ENCODE data around the gene SLC25A28.
A peak's percentile ranks its signal among the peaks of the same experiment; 100 is the strongest.

Gene SLC25A28, protein sequence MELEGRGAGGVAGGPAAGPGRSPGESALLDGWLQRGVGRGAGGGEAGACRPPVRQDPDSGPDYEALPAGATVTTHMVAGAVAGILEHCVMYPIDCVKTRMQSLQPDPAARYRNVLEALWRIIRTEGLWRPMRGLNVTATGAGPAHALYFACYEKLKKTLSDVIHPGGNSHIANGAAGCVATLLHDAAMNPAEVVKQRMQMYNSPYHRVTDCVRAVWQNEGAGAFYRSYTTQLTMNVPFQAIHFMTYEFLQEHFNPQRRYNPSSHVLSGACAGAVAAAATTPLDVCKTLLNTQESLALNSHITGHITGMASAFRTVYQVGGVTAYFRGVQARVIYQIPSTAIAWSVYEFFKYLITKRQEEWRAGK

DNA sequence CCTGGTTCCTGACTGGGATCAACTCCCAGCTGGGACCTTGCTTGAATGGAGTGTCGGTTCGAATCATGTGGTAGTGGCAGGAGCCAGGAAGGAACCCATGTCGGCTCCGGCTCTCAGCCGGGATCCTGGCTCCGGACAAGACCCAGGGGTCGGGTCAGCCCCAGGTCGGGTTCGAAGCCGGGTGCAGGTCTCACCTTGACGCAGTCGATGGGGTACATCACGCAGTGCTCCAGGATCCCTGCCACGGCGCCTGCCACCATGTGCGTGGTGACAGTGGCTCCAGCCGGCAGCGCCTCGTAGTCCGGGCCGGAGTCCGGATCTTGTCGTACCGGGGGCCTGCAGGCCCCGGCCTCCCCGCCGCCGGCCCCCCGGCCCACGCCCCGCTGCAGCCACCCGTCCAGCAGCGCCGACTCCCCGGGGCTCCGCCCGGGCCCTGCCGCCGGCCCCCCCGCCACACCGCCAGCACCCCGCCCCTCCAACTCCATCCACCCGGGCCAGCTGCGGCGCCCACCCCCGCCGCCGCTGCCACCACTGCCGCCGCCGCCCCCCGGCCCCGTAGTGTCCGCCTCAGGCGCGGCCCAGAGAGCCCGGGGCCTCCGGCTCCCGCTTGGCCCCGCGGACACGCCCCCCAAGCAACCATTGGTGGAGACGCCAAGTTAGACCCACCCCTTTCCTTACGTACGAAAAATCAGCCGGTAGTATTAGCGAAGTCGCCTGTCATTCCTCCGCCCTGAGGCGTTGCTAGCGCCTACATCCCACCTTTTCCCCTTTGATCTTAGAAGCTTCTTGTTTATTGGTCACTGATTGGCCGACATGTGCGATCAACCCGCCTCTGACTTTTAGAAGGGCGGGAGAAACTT, at the start of gene SLC25A28:
Gene SLC25A28, minus strand, starts transcription at position 589 of the 860 bp plus-strand sequence. Its CDS starts 104 bp downstream, at position 485.
- DNase-seq, result peak; percentile 84 to 98 (median 96)

DNA sequence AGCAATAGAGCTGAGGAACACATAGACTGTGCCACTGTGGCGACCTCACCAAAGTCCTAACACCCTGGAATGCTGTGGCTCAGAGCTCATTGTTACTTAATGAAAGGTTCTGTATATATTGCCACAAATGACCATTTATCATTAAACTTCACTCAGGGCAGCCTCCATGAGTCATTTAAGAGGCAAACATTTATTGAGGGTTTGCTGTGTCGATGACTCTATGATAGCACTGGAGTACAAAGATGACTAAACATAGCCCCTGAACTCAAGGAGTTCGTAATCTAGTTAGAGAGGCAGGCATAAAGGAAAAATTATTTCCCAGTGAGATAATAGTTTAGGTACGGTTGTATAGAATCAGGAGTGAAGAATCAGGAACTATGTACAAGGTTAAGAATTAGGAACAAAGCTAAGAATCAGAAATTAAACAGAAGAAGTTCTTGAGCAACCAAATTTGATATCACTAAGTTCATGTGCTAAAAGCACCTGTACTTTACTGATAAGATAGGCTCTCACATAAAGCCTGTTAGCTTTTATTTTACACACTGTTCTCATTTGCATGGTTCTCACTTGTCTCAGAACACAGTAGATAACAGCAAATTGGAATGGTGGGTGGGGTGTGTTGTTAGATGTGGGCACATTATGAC, 47.0 kb upstream of the SLC25A28 start:
- no peak for DNase-seq

DNA sequence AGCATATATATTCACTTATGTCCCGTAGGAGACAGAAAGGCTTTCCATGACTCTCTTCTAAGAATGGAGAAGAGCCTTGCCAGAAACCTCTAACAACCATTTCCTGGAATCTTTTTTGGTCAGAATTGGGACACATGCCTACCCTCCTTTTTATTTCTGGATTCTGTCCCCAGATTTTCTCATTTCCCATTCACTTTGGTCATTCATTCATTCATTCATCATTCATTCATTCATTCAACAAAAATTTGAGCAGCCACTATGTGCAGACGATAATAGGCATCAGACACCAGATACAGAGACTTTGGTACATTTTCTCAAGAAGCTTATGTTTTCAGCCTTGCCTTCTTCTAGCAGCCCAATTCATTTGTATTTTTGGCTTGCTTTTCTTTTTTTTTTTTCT, 45.1 kb upstream of the SLC25A28 start:
- no peak for DNase-seq

DNA sequence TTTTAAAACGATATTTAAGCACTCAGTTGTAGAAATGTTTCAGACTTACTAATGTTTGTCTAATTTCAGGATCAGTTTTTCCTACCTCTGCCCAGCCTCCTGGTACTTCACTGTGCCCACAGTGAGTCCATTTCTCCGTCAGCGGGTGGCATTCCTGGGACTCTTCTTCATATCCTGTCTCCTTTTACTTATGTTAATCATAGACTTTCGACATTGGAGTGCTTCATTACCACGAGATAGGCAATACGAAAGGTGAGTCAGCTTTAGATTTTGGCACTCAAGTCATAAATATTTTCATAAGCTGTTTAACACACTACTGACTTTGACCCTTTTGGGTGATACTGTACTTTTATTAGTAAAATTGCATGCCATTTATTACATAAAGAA, 41.1 kb upstream of the SLC25A28 start:
- no peak for DNase-seq

DNA sequence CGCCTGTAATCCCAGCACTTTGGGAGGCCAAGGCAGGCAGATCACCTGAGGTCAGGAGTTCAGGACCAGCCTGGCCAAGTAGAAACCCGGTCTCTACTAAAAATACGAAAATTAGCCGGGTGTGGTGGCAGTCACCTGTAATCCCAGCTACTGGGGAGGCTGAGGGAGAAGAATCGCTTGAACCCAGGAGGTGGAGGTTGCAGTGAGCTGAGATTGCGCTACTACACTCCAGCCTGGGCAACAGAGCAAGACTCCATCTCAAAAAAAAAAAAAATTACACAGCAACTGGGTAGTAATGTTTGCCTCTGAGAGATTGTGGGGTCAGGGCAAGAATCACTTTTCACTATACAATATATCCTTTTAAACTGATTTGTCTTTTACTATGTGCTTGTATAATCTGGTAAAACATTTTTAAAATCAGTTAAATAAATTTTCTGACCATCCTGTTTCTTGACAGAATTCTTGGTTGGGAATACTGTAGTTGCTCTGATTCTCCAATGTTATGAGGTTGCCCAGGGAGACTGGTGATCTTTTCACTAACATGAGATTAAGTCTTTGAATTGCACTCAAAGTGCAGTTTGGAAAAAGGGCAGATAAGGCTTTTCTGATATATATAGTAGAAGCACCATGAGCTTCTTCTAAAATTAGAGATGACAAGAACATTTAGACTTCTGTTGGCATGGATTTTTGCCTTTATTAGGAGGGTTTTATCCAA, 40.6 kb upstream of the SLC25A28 start:
- no peak for DNase-seq

DNA sequence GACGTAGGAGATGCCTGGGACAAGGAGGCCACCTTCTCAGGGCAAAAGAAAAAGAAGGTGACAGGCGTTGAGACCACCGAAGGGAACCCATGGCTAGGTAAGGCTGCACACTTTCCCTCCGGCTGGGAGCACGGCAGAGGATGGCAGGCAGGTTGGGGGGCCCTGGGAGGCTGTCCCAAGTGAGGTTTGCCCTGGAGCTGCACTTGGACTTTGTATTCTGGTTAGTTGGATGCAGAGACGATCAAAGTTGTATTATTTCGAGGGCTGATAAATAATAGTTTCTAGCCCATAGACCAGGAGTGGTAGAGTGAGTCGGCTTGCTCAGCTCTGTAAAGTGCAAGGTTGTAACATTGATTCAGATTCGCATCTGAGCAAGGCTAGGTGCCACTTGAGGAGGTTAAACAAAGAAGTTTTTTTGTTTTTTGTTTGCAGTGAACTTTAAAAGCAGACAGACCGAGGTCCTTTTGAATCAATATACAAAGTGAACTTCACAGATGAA, 39.7 kb upstream of the SLC25A28 start:
- DNase-seq, result peak in 2 of 6 experiments; percentile 7 to 20

DNA sequence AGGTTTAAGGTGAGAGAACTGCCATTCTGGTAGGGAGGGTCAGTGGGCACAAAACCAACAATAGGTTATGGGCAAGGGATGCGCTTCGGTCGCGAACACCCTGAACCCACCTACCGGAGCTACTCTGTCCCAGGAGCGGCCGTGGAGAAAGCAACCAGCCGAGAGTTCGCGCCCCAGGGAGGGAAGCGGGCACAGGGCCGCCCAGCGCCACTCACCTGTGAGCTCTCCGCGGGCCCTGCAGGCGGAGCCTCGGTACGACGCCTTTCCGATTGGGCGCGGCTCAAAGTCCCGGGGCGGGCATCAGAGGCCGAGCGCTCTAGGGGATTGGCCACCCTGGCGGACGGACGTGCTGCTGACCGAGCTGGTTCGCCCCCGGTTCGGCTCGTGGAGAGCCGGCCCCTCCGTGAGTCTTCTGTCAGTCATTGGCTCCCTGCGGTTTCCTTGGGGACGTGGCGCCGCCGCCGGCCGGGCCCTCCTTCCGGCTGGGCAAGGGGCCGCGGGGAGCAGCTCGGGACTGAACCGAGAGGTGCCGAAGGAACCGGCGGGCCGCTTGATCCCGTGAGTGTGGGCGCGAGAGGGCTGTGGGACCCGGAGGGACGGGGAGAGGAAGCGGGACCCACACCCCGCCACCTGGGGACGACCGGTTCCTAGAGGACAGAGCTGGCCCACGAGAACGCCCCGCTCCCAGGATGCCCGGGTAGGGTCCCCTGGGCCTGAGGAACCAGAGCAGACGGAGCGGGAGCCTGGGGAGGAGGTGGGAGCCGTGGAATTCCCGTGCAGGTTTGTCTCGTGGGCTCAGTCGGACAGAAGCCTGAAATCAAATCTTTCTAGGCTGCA, 39.0 kb upstream of the SLC25A28 start, which contains the start of gene ENTPD7:
Gene ENTPD7, plus strand, starts transcription at position 479 of the 837 bp plus-strand sequence. CDS start 448 bp downstream, outside the sequence.
- peak; percentile 64 to 82 (median 74) for DNase-seq

DNA sequence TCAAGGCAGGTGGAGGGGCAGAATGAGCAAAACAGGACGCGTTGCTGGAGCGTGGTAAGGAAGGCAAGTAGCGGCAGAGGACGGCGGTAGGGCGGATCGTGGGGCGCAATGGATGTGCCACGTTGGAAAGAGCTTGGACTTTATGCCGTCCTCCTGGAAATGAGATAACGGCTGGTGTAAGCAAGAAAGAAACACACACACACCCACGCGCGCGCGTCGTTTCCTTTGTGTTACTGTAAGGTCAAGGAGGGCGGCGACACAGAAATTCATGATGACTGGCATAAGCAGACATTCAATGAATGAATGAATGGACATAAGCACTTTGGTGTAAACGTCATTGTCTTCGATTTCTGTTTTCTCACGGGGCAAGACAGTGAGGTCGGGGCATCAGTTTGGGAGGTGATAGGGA, 38.4 kb upstream of the SLC25A28 start:
- DNase-seq, result peak in 4 of 6 experiments; percentile 6 to 36 (median 18)

DNA sequence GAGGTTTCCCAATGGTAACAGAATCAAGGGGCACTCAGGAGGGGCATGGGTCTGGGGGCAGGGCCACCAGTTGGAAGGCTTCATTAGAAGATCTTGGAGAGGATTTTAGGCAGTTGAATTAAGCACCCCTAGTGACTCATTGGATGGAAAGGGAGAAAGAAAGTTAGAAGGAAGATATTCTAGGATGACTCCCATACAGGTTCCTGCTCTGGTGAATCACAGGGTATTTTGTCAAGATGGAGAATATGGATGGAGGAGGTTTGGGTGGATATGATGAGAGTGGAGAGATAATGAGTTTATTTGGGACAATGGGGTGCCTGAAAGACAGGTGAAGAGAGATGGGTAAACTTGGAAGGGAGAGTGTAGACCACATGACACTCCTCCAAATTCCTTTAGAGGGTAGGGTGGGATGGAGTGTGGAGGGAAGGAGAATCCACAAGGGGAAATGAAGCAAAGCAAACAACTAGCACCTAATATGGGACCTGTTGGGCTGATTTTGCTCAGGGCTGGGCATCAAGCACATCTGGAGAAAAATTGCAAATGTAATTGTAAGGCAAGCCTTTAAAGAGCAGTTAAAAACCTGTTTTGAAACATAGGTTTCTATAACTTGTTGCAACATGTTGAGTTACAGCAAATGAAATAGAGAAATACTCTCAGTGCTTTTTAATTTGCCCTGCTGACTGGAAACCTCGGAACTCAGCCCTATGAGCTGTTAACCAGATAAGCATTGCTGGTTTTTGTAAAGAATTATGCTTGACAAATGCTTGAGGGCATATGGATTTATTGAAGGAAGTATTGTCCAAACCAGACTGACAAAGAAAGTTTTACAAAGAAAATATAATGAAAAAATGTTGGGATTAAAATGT, 36.2 kb upstream of the SLC25A28 start:
- DNase-seq, result no peak

DNA sequence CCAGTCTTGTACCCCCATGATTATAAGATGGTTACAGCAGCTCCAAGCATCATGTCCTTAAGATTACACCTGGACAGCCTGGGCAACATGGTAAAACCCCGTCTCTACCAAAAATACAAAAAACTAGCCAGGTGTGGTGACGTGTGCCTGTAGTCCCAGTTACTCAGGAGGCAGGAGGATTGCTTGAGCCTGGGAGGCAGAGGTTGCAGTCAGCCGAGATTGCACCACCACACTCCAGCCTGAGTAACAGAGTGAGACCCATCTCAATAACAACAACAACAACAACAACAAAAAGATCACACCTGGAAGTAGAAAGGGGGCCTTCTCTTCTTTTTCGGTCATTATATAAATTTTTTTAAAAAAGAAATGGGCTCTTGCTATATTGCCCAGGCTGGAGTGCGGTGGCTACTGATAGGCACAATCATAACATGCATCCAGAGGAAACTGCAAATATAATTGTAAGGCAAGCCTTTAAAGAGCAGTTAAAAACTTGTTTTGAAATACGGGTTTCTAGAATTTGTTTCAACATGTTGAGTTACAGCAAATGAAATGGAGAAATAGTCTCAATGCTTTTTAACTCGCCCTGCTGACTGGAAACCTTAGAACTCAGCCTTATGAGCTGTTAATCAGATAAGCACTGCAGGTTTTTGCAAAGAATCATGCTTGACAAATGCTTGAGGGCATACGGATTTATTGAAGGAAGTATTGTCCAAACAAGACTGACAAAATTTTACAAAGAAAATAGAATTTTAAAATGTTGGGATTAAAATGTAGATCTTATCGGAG, 34.3 kb upstream of the SLC25A28 start:
- DNase-seq, result no peak

DNA sequence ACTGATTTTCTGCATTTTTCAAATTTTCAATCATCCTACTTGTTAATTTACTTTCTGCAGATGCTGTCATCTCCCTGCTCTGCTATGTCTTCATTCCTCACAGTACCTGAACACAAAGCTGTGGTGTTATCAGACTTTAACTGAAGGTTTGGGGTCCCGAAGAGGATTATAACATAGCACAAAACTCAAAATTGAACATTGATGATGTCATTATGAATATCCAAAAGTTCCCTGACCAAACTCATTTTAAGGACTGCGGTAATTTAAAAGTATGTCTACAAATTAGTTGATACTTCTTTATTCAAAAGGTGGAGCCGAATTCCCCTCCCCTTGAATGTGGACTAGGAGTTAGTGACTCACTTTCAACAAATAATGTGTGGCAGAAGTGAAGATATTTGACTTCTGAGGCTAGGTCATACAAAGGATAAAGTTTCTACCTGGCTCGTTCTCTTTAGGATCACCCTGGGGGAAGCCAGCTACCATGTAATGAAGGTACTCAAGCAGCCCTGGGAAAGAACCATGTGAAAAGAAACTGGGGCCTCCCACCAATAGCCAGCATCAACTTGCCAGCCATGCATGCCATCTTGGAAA, 32.7 kb upstream of the SLC25A28 start:
- no peak for DNase-seq

DNA sequence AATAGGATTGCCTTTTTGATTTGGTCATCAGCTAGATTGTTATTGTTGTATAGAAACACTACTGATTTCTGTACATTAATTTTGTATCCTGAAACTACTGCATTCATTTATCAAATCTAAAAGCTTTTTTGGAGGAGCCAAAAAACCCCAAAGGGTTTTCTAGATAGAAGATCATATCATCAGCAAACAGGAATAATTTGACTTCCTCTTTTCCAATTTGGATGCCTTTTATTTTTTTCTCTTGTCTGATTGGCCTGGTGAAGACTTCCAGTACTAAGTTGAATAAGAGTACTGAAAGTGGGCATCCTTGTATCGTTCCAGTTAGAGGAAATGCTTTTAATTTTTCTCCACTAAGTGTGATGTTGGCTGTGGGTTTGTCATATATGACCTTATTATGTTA, 28.5 kb upstream of the SLC25A28 start:
- DNase-seq, result no peak

DNA sequence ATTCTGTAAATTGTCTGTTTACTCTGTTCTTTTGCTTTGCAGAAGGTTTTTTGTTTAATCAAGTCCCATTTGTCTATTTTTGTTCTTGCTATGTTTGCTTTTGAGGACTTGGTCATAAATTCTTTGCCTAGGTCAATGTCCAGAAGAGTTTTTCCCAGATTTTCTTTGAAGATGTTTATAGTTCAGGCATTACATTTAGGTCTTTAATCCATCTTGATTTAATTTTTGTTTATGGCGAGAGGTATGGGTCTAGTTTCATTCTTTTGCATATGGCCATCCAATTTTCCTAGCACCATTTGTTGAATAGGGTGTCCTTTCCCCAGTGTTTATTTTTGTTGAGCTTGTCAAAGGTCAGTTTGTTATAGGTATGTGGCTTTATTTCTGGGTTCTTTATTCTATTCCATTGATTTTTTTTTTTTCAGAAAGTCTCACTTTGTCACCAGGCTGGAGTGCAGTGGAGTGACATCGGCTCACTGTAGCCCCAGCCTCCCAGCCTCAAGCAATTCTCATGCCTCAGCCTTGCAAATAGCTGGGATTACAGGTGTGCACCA, 27.4 kb upstream of the SLC25A28 start:
- no peak for DNase-seq

DNA sequence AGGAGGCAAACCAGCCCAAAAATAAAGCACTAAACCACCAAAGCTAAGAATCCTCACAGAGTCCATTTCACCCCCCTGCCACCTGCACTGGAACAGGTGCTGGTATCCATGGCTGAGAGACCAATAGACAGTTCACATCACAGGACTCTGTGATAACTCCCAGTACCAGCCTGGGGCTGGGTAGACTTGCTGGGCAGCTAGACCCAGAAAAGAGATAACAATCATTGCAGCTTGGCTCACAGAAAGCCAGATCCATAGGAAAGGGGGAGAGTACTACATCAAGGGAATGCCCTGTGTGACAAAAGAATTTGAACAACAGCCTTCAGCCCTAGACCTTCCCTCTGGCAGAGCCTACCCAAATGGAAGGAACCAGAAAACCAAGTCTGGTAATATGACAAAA, 13.6 kb upstream of the SLC25A28 start:
- no peak for DNase-seq

DNA sequence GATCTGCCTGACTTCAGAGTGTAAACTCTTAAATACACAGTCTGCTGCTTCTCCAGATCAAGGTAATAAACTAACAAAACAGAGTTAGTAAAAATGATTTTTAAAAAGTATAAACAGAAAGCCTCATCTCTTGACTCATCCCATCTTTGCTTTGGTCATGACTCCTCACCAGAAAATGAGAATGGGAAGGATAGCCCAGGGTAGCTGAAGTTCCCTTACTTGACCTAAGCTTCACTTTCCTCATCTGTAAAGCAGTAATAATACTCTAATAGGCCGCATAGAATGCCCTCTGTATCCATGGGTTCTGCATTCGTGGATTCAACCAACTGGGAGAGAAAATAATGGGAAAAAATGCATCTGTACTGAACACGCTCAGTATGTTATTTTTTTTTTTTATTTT, 11.3 kb upstream of the SLC25A28 start:
- no peak for DNase-seq

DNA sequence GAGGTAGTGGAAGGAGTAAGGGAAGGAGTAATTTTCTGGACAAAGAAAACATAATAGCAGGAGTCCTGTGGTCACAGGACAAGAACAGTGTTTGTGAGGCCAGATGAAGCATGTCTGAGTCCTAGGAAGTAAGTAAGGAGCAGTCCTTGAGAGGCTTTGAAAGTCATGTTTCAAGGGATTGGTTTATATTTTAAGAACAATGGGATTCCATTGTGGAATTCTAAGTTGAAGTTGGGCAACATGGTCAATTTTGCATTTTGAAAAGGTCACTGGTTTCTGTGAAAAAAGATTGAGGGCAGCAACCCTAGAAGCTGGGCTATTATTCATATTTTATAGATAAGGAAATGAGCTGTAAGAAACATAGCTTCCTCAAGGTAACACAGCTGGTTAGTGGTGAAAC, 10.8 kb upstream of the SLC25A28 start:
- no peak for DNase-seq

DNA sequence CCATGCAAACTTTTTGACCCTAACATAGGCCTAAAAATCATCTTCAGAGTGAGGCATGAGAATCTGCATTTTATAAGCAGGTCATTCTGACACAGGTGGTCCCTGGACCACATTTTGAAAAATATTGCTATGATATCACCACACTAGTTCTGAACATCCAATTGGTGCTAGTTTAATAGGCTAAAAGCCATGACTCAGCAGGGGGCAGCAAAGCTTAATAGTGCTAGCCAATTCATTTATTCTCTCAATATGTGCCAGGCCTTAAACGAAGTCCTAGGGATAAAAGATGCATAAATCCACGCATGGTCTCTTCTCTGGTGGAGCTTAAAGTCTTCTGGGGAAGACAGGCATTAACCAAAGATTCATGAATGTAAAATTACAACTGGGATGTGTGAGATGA, 10.2 kb upstream of the SLC25A28 start:
- no peak for DNase-seq

DNA sequence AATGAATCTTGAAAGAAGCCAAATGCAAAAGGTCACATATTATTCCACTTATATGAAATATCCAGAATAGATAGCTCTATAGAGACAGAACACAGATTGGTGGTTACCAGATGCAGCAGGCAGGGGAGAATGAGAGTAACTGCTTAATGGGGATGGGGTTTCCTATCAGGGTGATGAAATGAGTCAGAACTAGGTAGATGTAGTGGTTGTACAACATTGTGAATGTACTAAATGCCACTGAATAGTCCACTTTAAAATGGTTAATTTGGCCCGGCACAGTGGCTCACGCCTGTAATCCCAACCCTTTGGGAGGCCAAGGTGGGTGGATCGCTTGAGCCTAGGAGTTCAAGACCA, 9.4 kb upstream of the SLC25A28 start:
- DNase-seq, result no peak
